ENCODE measurements around the gene MYH9.

DNA sequence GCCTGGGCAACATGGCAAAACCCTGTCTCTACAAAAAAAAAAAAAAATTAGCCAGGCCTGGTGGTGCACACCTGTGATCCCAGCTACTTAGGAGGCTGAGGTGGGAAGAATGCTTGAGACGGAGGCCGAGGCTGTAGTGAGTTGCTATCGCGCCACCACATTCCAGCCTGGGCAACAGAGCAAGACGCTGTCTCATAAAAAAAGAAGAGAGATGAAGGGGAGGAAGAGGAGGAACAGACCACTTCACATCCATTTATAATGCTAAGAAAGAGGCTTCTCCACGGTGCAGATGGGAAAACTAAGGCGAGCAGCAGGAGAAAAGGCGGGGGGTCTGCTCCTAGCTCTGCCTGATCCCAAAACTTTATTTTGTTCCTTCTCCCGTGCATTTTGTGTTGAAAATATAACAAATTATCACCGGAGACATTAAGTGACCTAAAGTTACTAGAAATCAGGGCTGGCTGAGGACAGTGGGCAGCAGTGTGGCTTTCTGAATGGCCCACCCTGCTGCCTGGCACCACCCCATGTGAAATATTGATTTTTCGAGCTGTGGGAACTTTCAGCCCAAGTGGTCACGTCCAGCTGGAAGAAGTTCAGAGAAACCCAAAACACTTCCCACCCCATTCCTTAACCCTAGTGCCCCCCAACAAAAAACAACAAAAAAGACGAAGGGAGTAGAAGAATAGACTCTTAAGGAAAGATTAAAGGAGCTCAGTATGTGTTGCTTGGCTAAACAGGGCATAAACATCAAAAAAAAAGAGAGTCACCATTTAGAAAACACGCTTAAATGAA is 9.5 kb downstream of the MYH9 start:
- TF ChIP-seq, protein P1, sequence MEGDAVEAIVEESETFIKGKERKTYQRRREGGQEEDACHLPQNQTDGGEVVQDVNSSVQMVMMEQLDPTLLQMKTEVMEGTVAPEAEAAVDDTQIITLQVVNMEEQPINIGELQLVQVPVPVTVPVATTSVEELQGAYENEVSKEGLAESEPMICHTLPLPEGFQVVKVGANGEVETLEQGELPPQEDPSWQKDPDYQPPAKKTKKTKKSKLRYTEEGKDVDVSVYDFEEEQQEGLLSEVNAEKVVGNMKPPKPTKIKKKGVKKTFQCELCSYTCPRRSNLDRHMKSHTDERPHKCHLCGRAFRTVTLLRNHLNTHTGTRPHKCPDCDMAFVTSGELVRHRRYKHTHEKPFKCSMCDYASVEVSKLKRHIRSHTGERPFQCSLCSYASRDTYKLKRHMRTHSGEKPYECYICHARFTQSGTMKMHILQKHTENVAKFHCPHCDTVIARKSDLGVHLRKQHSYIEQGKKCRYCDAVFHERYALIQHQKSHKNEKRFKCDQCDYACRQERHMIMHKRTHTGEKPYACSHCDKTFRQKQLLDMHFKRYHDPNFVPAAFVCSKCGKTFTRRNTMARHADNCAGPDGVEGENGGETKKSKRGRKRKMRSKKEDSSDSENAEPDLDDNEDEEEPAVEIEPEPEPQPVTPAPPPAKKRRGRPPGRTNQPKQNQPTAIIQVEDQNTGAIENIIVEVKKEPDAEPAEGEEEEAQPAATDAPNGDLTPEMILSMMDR (conservative IDR thresholded peaks at IDR 0.05): no peak
- TF ChIP-seq ZFX (IDR thresholded peaks at IDR 0.05): no peak
